NB4 (cell line): ENCODE measurements around the gene NRG4.
"Not testable (repeated sequence)": the region's sequence is repeated elsewhere in the genome, so short reads cannot be mapped to it uniquely, and the experiment has no call there.

Experiments used
- POLR2A ChIP-seq: IDR thresholded peaks from 2 replicates; pipeline ENCODE4 v1.6.1; 2011; ENCODE audit warnings: mild to moderate bottlenecking; ENCODE audit not compliant: insufficient read length; ENCODE audit errors: extremely low read depth
- TF ChIP-seq, protein P1 (sequence below): IDR thresholded peaks from one replicate; pipeline ENCODE4 v1.5.1; 2012; ENCODE audit warnings: low read depth, low read length

DNA sequence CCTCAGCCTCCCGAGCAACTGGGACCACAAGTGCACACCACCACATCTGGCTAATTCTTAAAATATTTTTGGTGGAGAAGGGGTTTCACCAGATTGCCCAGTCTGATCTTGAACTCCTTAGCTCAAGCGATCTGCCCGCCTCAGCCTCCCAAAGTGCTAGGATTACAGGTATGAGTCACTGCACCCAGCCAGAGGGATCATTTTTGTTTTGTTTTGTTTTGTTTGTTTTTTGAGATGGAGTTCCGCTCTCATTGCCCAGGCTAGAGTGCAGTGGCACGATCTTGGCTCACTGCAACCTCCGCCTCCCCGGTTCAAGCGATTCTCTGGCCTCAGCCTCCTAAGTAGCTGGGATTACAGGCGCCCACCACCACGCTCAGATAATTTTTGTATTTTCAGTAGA lies 42.0 kb upstream of the NRG4 start:
- TF ChIP-seq, protein P1, sequence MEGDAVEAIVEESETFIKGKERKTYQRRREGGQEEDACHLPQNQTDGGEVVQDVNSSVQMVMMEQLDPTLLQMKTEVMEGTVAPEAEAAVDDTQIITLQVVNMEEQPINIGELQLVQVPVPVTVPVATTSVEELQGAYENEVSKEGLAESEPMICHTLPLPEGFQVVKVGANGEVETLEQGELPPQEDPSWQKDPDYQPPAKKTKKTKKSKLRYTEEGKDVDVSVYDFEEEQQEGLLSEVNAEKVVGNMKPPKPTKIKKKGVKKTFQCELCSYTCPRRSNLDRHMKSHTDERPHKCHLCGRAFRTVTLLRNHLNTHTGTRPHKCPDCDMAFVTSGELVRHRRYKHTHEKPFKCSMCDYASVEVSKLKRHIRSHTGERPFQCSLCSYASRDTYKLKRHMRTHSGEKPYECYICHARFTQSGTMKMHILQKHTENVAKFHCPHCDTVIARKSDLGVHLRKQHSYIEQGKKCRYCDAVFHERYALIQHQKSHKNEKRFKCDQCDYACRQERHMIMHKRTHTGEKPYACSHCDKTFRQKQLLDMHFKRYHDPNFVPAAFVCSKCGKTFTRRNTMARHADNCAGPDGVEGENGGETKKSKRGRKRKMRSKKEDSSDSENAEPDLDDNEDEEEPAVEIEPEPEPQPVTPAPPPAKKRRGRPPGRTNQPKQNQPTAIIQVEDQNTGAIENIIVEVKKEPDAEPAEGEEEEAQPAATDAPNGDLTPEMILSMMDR, result not testable (repeated sequence)
- not testable (repeated sequence) for TF ChIP-seq POLR2A
